Natural killer cell (primary cell): ENCODE measurements around the gene AGBL4. TPM values are rescaled to one million over a fixed set of nuclear protein-coding genes. Genes with fewer than 3 reads are reported as not detected.

Experiments used
- ATAC-seq, 3 donors: fragments of 150-1000 bp in 2 of 3; fragments of 200-7000 bp in 1 of 3; cut with Tn5 transposase; 1 replicate in 1 of 3; 2 replicates in 2 of 3; pipeline ENCODE4 v1.10.0; 2021; ENCODE audit warnings: mild to moderate bottlenecking in 2 of 3, moderate library complexity in 2 of 3
- DNase-seq, 2 donors: peaks; one replicate each; pipeline versions ENCODE4 v3.0.0 to v3.0.0-alpha.2; 2013 to 2021; ENCODE audit warnings: mixed read lengths in 1 of 2
- H3K27ac ChIP-seq: one replicate; pipeline ENCODE4 v1.5.1; 2013; ENCODE audit warnings: mild to moderate bottlenecking, low read length
- H3K27me3 ChIP-seq: one replicate; pipeline ENCODE4 v1.6.1; 2013; ENCODE audit warnings: low read length; ENCODE audit not compliant: control insufficient read depth, insufficient read depth
- H3K36me3 ChIP-seq: one replicate; pipeline ENCODE4 v1.6.1; 2013; ENCODE audit warnings: low read length; ENCODE audit not compliant: control insufficient read depth, insufficient read depth
- H3K4me1 ChIP-seq: one replicate; pipeline ENCODE4 v1.6.1; 2013; ENCODE audit warnings: low read length; ENCODE audit not compliant: control insufficient read depth, insufficient read depth
- H3K4me3 ChIP-seq: one replicate; pipeline ENCODE4 v1.5.1; 2013; ENCODE audit warnings: low read length
- H3K9me3 ChIP-seq: one replicate; pipeline ENCODE4 v1.6.1; 2013; ENCODE audit warnings: low read length; ENCODE audit not compliant: control insufficient read depth, insufficient read depth
- H3K27ac Mint-ChIP-seq, 2 donors: one replicate each; pipeline ENCODE4 v1.8.0; 2022; ENCODE audit warnings: mild to moderate bottlenecking in 2 of 2, mixed read lengths in 2 of 2, moderate library complexity in 1 of 2
- H3K27me3 Mint-ChIP-seq, 2 donors: one replicate each; pipeline ENCODE4 v1.8.0; 2022; ENCODE audit warnings: low read depth in 2 of 2, mixed read lengths in 2 of 2
- H3K36me3 Mint-ChIP-seq: one replicate; pipeline ENCODE4 v1.8.0; 2022; ENCODE audit warnings: mixed read lengths
- H3K4me1 Mint-ChIP-seq, 2 donors: one replicate each; pipeline ENCODE4 v1.8.0; 2022; ENCODE audit warnings: mixed read lengths in 2 of 2
- H3K4me3 Mint-ChIP-seq: one replicate; pipeline ENCODE4 v1.8.0; 2022; ENCODE audit warnings: mild to moderate bottlenecking, moderate library complexity, mixed read lengths
- H3K9me3 Mint-ChIP-seq, 2 donors: one replicate each; pipeline ENCODE4 v1.8.0; 2022; ENCODE audit warnings: mixed read lengths in 2 of 2
- CTCF ChIP-seq: fragments of 200-600 bp; IDR thresholded peaks from one replicate; pipeline ENCODE4 v1.8.0; 2022; ENCODE audit warnings: antibody characterized with exemption
- WGBS: methylation state at CpG from one replicate; pipeline ENCODE4 v1.1.7; 2013; ENCODE audit warnings: missing lambda C conversion rate; ENCODE audit not compliant: insufficient coverage; 5-methylcytosine and 5-hydroxymethylcytosine counted together
- intact Hi-C: fragments of 100-400 bp; cut with micrococcal nuclease; formaldehyde crosslinking; loops from one replicate; pipeline ENCODE4 v1.14.2; 2022
- total RNA-seq, 4 donors: library from RNA; stranded (reverse); fragments of 120-200 nt in 1 of 4; gene quantifications; one replicate each; pipeline versions ENCODE4 v1.2.3 to v1.2.4, GENCODE V29; 2013 to 2022

Gene AGBL4
- total RNA-seq, 3 donors from 2014 or later (not counting 1 experiment from before 2014, with no cell fraction given): not detected

DNA sequence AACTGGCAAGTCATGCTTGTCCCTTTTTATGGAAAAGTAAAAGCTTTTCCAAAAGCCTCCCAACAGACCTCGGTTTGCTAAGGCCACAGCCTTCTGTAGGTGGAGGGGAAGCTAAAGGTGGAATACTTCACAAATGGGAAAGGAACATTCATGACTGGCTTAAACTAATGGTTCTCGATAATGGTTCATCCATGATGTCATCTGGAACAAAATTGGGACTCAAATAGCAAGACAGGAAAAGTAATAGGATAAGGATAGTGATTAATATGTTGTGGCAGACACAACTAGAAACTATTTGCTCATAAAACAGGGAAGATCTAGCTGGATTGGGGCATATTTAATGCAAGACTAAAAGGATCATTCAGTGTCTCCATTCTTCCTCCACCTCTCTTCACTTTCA lies 1535.0 kb downstream of the AGBL4 start:
- Mint-ChIP-seq H3K4me3 (no peak overlapping the region), H3K36me3 (no peaks in the 10 kb centered on the region), H3K27ac (no peak overlapping the region), H3K4me1 (no peaks in the 10 kb centered on the region), H3K9me3 (no peaks in the 10 kb centered on the region), H3K27me3 (peaks cover 0 to 5% of the 10 kb centered on the region in 2 donors)
- ATAC-seq: no peak
- WGBS: 80% methylated on average over 2 of the region's 2 CpGs
- DNase-seq: no peak
- Histone ChIP-seq H3K27me3 (no peaks in the 10 kb centered on the region), H3K4me1 (no peaks in the 10 kb centered on the region), H3K27ac (no peak overlapping the region), H3K9me3 (no peaks in the 10 kb centered on the region), H3K4me3 (no peak overlapping the region), H3K36me3 (no peaks in the 10 kb centered on the region)
- TF ChIP-seq CTCF: no peak
- intact Hi-C loops: no loop called here

Other genes starting within 250 kb of the AGBL4 start
- gene ELAVL4, start 85.0 kb upstream of the AGBL4 start, total RNA-seq: not detected